H1 (cell line): ENCODE results near the gene LRRC25. TPM values are rescaled to one million over a fixed set of nuclear protein-coding genes. Genes with fewer than 3 reads are reported as not detected.

Experiments used
- CTCF ChIA-PET: fragments of 300-600 bp; sonication (Branson Sonifier 250); formaldehyde crosslinking; loops from one replicate; lab custom pipeline; 2021; ENCODE audit not compliant: partially characterized antibody; lab: Charles Lee
- POLR2A ChIA-PET: fragments of 300-600 bp; sonication (Branson Sonifier 250); formaldehyde crosslinking; loops from one replicate; lab custom pipeline; 2021; ENCODE audit warnings: inconsistent platforms; ENCODE audit not compliant: partially characterized antibody; lab: Charles Lee
- DNase-seq, 2 experiments: peaks; one replicate each; pipeline versions ENCODE4 v3.0.0 to v3.0.0-alpha.2; 2010 to 2022; ENCODE audit warnings: low spot score in 2 of 2, low read depth in 1 of 2, mixed read lengths in 1 of 2
- FAIRE-seq: peaks from 2 replicates; lab custom pipeline; 2011; peaks lifted over from hg19 to GRCh38; lab: Jason Lieb, UNC
- H2AFZ ChIP-seq: 2 replicates; pipeline ENCODE4 v1.8.1; 2012; ENCODE audit warnings: low read length, inconsistent platforms
- H2AK5ac ChIP-seq: 2 replicates; pipeline ENCODE4 v1.6.1; 2013; ENCODE audit warnings: low read depth, low read length
- H2BK120ac ChIP-seq: replicated peaks from 2 replicates; pipeline ENCODE3; 2013; ENCODE audit warnings: low read depth, low read length, inconsistent platforms
- H2BK12ac ChIP-seq: 2 replicates; pipeline ENCODE4 v1.6.1; 2013; ENCODE audit warnings: low read depth, low read length
- H2BK15ac ChIP-seq: 2 replicates; pipeline ENCODE4 v1.6.1; 2013; ENCODE audit warnings: low read length
- H2BK20ac ChIP-seq: 2 replicates; pipeline ENCODE4 v1.6.1; 2013; ENCODE audit warnings: low read length
- H2BK5ac ChIP-seq: 2 replicates; pipeline ENCODE4 v1.6.1; 2013; ENCODE audit warnings: low read depth, low read length
- H3K14ac ChIP-seq: 2 replicates; pipeline ENCODE4 v1.6.1; 2013; ENCODE audit warnings: inconsistent platforms; ENCODE audit not compliant: insufficient read length
- H3K18ac ChIP-seq: 2 replicates; pipeline ENCODE4 v1.6.1; 2013; ENCODE audit warnings: low read length; ENCODE audit errors: extremely low read depth
- H3K23ac ChIP-seq: 2 replicates; pipeline ENCODE4 v1.6.1; 2013; ENCODE audit warnings: inconsistent platforms; ENCODE audit not compliant: insufficient read length
- H3K23me2 ChIP-seq: 2 replicates; pipeline ENCODE4 v1.6.1; 2013; ENCODE audit warnings: low read depth, low read length
- H3K27ac ChIP-seq: 2 replicates; pipeline ENCODE4 v1.6.1; 2011; ENCODE audit warnings: low read depth, low read length, inconsistent platforms
- H3K27me3 ChIP-seq, 4 experiments: replicated peaks in 1 of 4; 1 replicate in 1 of 4; 2 replicates in 3 of 4; pipeline versions ENCODE4 v1.6.1 to v1.8.1; 2011 to 2013; ENCODE audit warnings: low read length in 3 of 4, mild to moderate bottlenecking in 3 of 4, inconsistent platforms in 2 of 4, mixed read lengths in 2 of 4, moderate library complexity in 1 of 4; ENCODE audit not compliant: control insufficient read depth in 3 of 4, insufficient read depth in 3 of 4; ENCODE audit errors: extremely low read depth in 1 of 4
- H3K36me3 ChIP-seq, 4 experiments: 2 replicates each; pipeline versions ENCODE4 v1.6.1 to v1.8.1; 2011 to 2013; ENCODE audit warnings: mild to moderate bottlenecking in 4 of 4, low read length in 3 of 4, moderate library complexity in 2 of 4, control low read depth in 1 of 4, inconsistent platforms in 1 of 4; ENCODE audit not compliant: insufficient read depth in 4 of 4, control insufficient read depth in 2 of 4
- H3K4ac ChIP-seq: replicated peaks from 2 replicates; pipeline ENCODE3; 2013; ENCODE audit warnings: low read length, low read depth, mixed read lengths, inconsistent platforms; ENCODE audit not compliant: insufficient read length
- H3K4me1 ChIP-seq, 4 experiments: replicated peaks in 1 of 4; 1 replicate in 1 of 4; 2 replicates in 3 of 4; pipeline versions ENCODE4 v1.6.1 to v1.8.1; 2011 to 2013; ENCODE audit warnings: low read length in 3 of 4, inconsistent platforms in 2 of 4, mixed read lengths in 1 of 4; ENCODE audit not compliant: insufficient read depth in 4 of 4, control insufficient read depth in 3 of 4
- H3K4me2 ChIP-seq, 2 experiments: 2 replicates each; pipeline versions ENCODE4 v1.6.1 to v1.8.1; 2011 to 2013; ENCODE audit warnings: low read depth in 2 of 2, low read length in 2 of 2, control low read depth in 1 of 2, inconsistent platforms in 1 of 2, mild to moderate bottlenecking in 1 of 2; ENCODE audit not compliant: insufficient read depth in 1 of 2
- H3K4me3 ChIP-seq, 4 experiments: fragments of 200-600, 300-600 bp in 1 of 4; sonication (generic), shearing (Covaris generic), sonication (Bioruptor Twin) in 1 of 4; 2 replicates each; pipeline versions ENCODE4 v1.5.1 to v1.8.1; 2011 to 2016; ENCODE audit warnings: low read length in 4 of 4, low read depth in 3 of 4, control low read depth in 2 of 4, inconsistent platforms in 2 of 4, mild to moderate bottlenecking in 2 of 4, mixed read lengths in 1 of 4, moderate library complexity in 1 of 4; ENCODE audit not compliant: insufficient read depth in 2 of 4; ENCODE audit errors: extremely low read depth in 1 of 4
- H3K56ac ChIP-seq: replicated peaks from 2 replicates; pipeline ENCODE3; 2013; ENCODE audit warnings: low read depth, mild to moderate bottlenecking, mixed read lengths, low read length, inconsistent platforms; ENCODE audit not compliant: insufficient read length
- H3K79me1 ChIP-seq: 2 replicates; pipeline ENCODE4 v1.6.1; 2013; ENCODE audit warnings: low read depth, low read length, control low read depth
- H3K79me2 ChIP-seq, 2 experiments: 2 replicates each; pipeline versions ENCODE4 v1.6.1 to v1.8.1; 2012 to 2013; ENCODE audit warnings: low read length in 2 of 2, mild to moderate bottlenecking in 2 of 2, inconsistent platforms in 1 of 2; ENCODE audit not compliant: insufficient read depth in 2 of 2, control insufficient read depth in 1 of 2
- H3K9ac ChIP-seq, 4 experiments: replicated peaks in 1 of 4; 1 replicate in 1 of 4; 2 replicates in 3 of 4; pipeline versions ENCODE4 v1.6.1 to v1.8.1; 2011 to 2013; ENCODE audit warnings: low read depth in 3 of 4, low read length in 3 of 4, control low read depth in 2 of 4, mild to moderate bottlenecking in 2 of 4, moderate library complexity in 2 of 4, inconsistent platforms in 1 of 4; ENCODE audit errors: extremely low read depth in 1 of 4
- H3K9me3 ChIP-seq, 2 experiments: 2 replicates each; pipeline versions ENCODE4 v1.6.1 to v1.8.1; 2012 to 2013; ENCODE audit warnings: mild to moderate bottlenecking in 2 of 2, moderate library complexity in 2 of 2, control low read depth in 1 of 2, inconsistent platforms in 1 of 2, low read depth in 1 of 2, low read length in 1 of 2, mixed read lengths in 1 of 2; ENCODE audit not compliant: insufficient read depth in 2 of 2
- H4K20me1 ChIP-seq, 2 experiments: replicated peaks in 1 of 2; 2 replicates each; pipeline versions ENCODE3 to v1.8.1; 2011 to 2013; ENCODE audit warnings: inconsistent platforms in 2 of 2, low read length in 2 of 2, mild to moderate bottlenecking in 1 of 2; ENCODE audit not compliant: insufficient read depth in 2 of 2, control insufficient read depth in 1 of 2
- H4K5ac ChIP-seq: 2 replicates; pipeline ENCODE4 v1.6.1; 2013; ENCODE audit warnings: low read length, low read depth, mixed read lengths, inconsistent platforms; ENCODE audit not compliant: insufficient read length
- H4K8ac ChIP-seq: 2 replicates; pipeline ENCODE4 v1.8.0; 2013; ENCODE audit warnings: mild to moderate bottlenecking, moderate library complexity, low read length, inconsistent platforms; ENCODE audit not compliant: insufficient read depth; ENCODE audit errors: extremely low read depth
- H4K91ac ChIP-seq: replicated peaks from 2 replicates; pipeline ENCODE3; 2013; ENCODE audit warnings: low read length, mixed read lengths, inconsistent platforms; ENCODE audit not compliant: insufficient read length
- CBX5 ChIP-seq: fragments of 300-800, 300-1000 bp; sonication (generic); IDR thresholded peaks from 2 replicates; pipeline ENCODE4 v1.7.1; 2016; ENCODE audit warnings: antibody characterized with exemption, low read length, low read depth
- CHD1 ChIP-seq: IDR thresholded peaks from 2 replicates; pipeline ENCODE4 v1.6.1; 2012; ENCODE audit warnings: low read depth, low read length, improper control_type of control experiment
- CTBP2 ChIP-seq: IDR thresholded peaks from 2 replicates; pipeline ENCODE4 v1.7.0; 2011; ENCODE audit warnings: borderline replicate concordance, mild to moderate bottlenecking, moderate library complexity, mixed read lengths, low read length; ENCODE audit not compliant: insufficient read depth, insufficient read length
- POU5F1 ChIP-seq: IDR thresholded peaks from 2 replicates; pipeline ENCODE4 v1.6.1; 2011; ENCODE audit warnings: low read depth, mild to moderate bottlenecking, low read length, moderate library complexity
- RBBP5 ChIP-seq: IDR thresholded peaks from 2 replicates; pipeline ENCODE4 v1.7.1; 2012; ENCODE audit warnings: low read depth, mild to moderate bottlenecking, inconsistent platforms, low read length, moderate library complexity, borderline replicate concordance
- SP1 ChIP-seq: IDR thresholded peaks from 2 replicates; pipeline ENCODE4 v1.6.1; 2011; ENCODE audit warnings: low read depth, low read length
- TAF1 ChIP-seq: IDR thresholded peaks from 2 replicates; pipeline ENCODE4 v1.6.1; 2011; ENCODE audit warnings: mild to moderate bottlenecking, low read depth, low read length
- TEAD4 ChIP-seq: IDR thresholded peaks from 2 replicates; pipeline ENCODE4 v1.6.1; 2012; ENCODE audit warnings: low read depth, low read length, inconsistent platforms, mixed read lengths
- WGBS, 2 experiments: shearing (Covaris generic) in 1 of 2; methylation state at CpG; one replicate each; pipeline versions ENCODE4 v1.1.6 to v1.1.7; 2013 to 2015; ENCODE audit warnings: low lambda C conversion rate in 2 of 2, mixed read lengths in 2 of 2, inconsistent platforms in 1 of 2, low coverage in 1 of 2, missing lambda C conversion rate in 1 of 2; ENCODE audit not compliant: insufficient replicate concordance in 2 of 2, insufficient coverage in 1 of 2, insufficient read length in 1 of 2; ENCODE audit errors: extremely low coverage in 1 of 2, missing lambda C conversion rate in 1 of 2; 5-methylcytosine and 5-hydroxymethylcytosine counted together
- polyA plus RNA-seq, 7 experiments: library from polyadenylated mRNA; depleted of rRNA in 3 of 7; stranded (reverse) in 5 of 7; unstranded in 2 of 7; fragments of >200 nt in 5 of 7; fragments of 200-250 nt in 2 of 7; gene quantifications; 1 replicate in 5 of 7; 2 replicates in 1 of 7; 4 replicates in 1 of 7; pipeline versions ENCODE4 v1.2.1 to v1.2.3, GENCODE V29; 2011 to 2013; ENCODE audit warnings: missing spikeins in 2 of 7, mixed read lengths in 2 of 7
- total RNA-seq: library from RNA; stranded (reverse); fragmentation: NEBNext Ultra II Directional; extraction: Animal tissue kit (Norgen Biotek cat#: 25700); gene quantifications from 2 replicates; pipeline ENCODE4 v1.2.1, GENCODE V29; 2021
- TF ChIP-seq, protein P1 (sequence below): IDR thresholded peaks from 2 replicates; pipeline ENCODE4 v1.6.1; 2012; ENCODE audit warnings: low read length, inconsistent platforms

The LRRC25 gene
- total and polyA plus RNA-seq, 2 of the 8 experiments (the other 6 are each of a cell fraction or from before 2014, with no cell fraction given) = 0.20 to 0.41 TPM

DNA sequence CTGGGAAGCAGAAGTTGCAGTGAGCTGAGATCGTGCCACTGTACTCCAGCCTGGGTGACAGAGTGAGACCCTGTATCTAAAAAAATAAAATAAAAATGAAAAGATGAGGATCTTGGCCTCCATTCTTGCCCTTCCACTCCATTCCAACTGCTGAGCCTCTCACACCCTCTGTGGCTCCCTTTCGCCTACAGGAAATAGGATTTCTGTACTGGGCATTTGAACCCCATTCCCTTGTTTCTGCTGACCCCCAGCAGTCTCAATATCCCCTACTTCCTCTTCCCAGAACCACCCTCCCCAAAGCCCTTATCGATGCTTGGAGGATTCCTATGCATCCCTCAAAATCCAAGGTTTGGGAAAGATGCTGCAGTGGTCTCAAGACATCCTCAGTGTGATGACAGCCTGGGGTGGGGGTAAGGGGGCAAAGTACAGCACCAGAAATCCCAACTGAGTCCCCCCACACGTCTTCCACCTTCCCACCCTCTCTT, 24.0 kb downstream of the LRRC25 start:
- H2BK12ac ChIP-seq = peak overlapping the region; percentile 96
- no peak overlapping the region for H4K8ac ChIP-seq
- no peak for FAIRE-seq
- no peaks in the 10 kb centered on the region for H3K36me3 ChIP-seq
- H3K79me1 ChIP-seq = no peaks in the 10 kb centered on the region
- H3K23me2 ChIP-seq = no peaks in the 10 kb centered on the region
- H3K23ac ChIP-seq = no peak overlapping the region
- H3K9ac ChIP-seq = peak overlapping the region in 1 of 4 experiments; percentile 47; a peak in 1 of 7 replicates
- H4K91ac ChIP-seq = peak overlapping the region; percentile 100
- WGBS, 2 experiments = 70% methylated on average over 4 of the region's 4 CpGs; no CpG with 5 or more reads in 1 of the 2 experiments
- H3K9me3 ChIP-seq = no peaks in the 10 kb centered on the region
- no peaks in the 10 kb centered on the region for H3K27me3 ChIP-seq
- no peaks in the 10 kb centered on the region for H4K20me1 ChIP-seq
- DNase-seq = no peak
- H3K79me2 ChIP-seq = no peaks in the 10 kb centered on the region
- H3K18ac ChIP-seq = peak overlapping the region; percentile 95
- H3K27ac ChIP-seq = peak overlapping the region; percentile 59; the same call in 1 of the 2 replicates
- no peak for TF ChIP-seq POU5F1
- TF ChIP-seq CBX5 = no peak
- TF ChIP-seq, protein P1, sequence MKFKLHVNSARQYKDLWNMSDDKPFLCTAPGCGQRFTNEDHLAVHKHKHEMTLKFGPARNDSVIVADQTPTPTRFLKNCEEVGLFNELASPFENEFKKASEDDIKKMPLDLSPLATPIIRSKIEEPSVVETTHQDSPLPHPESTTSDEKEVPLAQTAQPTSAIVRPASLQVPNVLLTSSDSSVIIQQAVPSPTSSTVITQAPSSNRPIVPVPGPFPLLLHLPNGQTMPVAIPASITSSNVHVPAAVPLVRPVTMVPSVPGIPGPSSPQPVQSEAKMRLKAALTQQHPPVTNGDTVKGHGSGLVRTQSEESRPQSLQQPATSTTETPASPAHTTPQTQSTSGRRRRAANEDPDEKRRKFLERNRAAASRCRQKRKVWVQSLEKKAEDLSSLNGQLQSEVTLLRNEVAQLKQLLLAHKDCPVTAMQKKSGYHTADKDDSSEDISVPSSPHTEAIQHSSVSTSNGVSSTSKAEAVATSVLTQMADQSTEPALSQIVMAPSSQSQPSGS = no peak
- TF ChIP-seq TEAD4 = no peak
- TF ChIP-seq TAF1 = peak; percentile 41; the same call in 1 of the 2 replicates
- TF ChIP-seq CTBP2 = no peak
- TF ChIP-seq RBBP5 = no peak
- TF ChIP-seq SP1 = no peak
- TF ChIP-seq CHD1 = no peak
- ChIA-PET CTCF (interaction anchor here (0.6 to 1.7 kb wide), 7 partner anchors 8 to 503 kb away, joined by 3 to 6 read pairs (median 4); no protein-coding TSS in a partner anchor), POLR2A (interaction anchor here (0.9 to 1.3 kb wide), 3 partner anchors 14 to 100 kb away, joined by 3 to 4 read pairs (median 3); partner anchors contain the start of gene JUND)
- peak overlapping the region; percentile 70 for H2AK5ac ChIP-seq
- no peak overlapping the region for H2AFZ ChIP-seq
- H2BK20ac ChIP-seq = peak overlapping the region; percentile 68; the same call in 1 of the 2 replicates
- H3K4me2 ChIP-seq = no peak overlapping the region
- H2BK120ac ChIP-seq = peak overlapping the region; percentile 96
- H3K4me3 ChIP-seq = no peak overlapping the region
- no peak overlapping the region for H2BK15ac ChIP-seq
- peaks cover 3 to 26% (median 9%) of the 10 kb centered on the region in 4 experiments; a peak in 6 of 7 replicates for H3K4me1 ChIP-seq
- peak overlapping the region; percentile 82 for H4K5ac ChIP-seq
- H2BK5ac ChIP-seq = peak overlapping the region; percentile 98; the same call in 1 of the 2 replicates
- H3K56ac ChIP-seq = peak overlapping the region; percentile 16
- no peak overlapping the region for H3K14ac ChIP-seq
- H3K4ac ChIP-seq = peak overlapping the region; percentile 82
